Stimulated activated CD4-positive, alpha-beta T cell treated with anti-CD3 and anti-CD28 coated beads, Interleukin-1b, Interleukin-23, amount 100 ng/mL, for 48 hours (primary cell): ENCODE results near the gene TRIM2.

Experiments used
- DNase-seq: peaks from one replicate; pipeline ENCODE4 v3.0.0-alpha.2; 2020

Gene TRIM2

GRCh38 chr4:153223930-153224329 is 19.7 kb downstream of the TRIM2 start:
- no peak for DNase-seq

GRCh38 chr4:153224474-153224873 is 20.2 kb downstream of the TRIM2 start:
- no peak for DNase-seq

- no peak for DNase-seq
Measured at GRCh38 chr4:153227469-153228075, 23.3 kb downstream of the TRIM2 start.

GRCh38 chr4:153228512-153229140 is 24.4 kb downstream of the TRIM2 start:
- no peak for DNase-seq

- no peak for DNase-seq
Measured at GRCh38 chr4:153229545-153229944, 25.3 kb downstream of the TRIM2 start.

- no peak for DNase-seq
Measured at GRCh38 chr4:153232768-153233167, 28.5 kb downstream of the TRIM2 start.

- DNase-seq: no peak
Measured at GRCh38 chr4:153233761-153234371, 29.6 kb downstream of the TRIM2 start.

- DNase-seq: no peak
Measured at GRCh38 chr4:153234885-153235284, 30.6 kb downstream of the TRIM2 start.

GRCh38 chr4:153238135-153238919 is 34.1 kb downstream of the TRIM2 start:
- no peak for DNase-seq

- no peak for DNase-seq
Measured at GRCh38 chr4:153239409-153239808, 35.2 kb downstream of the TRIM2 start.

GRCh38 chr4:153241295-153241694 is 37.1 kb downstream of the TRIM2 start:
- DNase-seq: no peak

GRCh38 chr4:153241970-153242838 is 38.0 kb downstream of the TRIM2 start:
- no peak for DNase-seq

GRCh38 chr4:153242839-153243324 is 38.6 kb downstream of the TRIM2 start:
- no peak for DNase-seq

GRCh38 chr4:153243468-153243867 is 39.2 kb downstream of the TRIM2 start:
- DNase-seq: no peak

GRCh38 chr4:153244969-153245368 is 40.7 kb downstream of the TRIM2 start:
- no peak for DNase-seq

GRCh38 chr4:153245775-153246174 is 41.5 kb downstream of the TRIM2 start:
- no peak for DNase-seq

- no peak for DNase-seq
Measured at GRCh38 chr4:153246446-153247115, 42.3 kb downstream of the TRIM2 start.

GRCh38 chr4:153247116-153247490 is 42.9 kb downstream of the TRIM2 start:
- DNase-seq: no peak

GRCh38 chr4:153248641-153249198 is 44.5 kb downstream of the TRIM2 start:
- no peak for DNase-seq

- peak; percentile 78 for DNase-seq
Measured at GRCh38 chr4:153249199-153250041, 45.2 kb downstream of the TRIM2 start.

- DNase-seq: no peak
Measured at GRCh38 chr4:153252122-153252521, 47.9 kb downstream of the TRIM2 start.
